Endodermal cell (in vitro differentiated cells): Measurements from ENCODE around the gene CLHC1. TPM values are rescaled to one million over a fixed set of nuclear protein-coding genes. Genes with fewer than 3 reads are reported as not detected.
A peak's percentile ranks its signal among the peaks of the same experiment; 100 is the strongest.

Experiments used
- DNase-seq: peaks from one replicate; pipeline ENCODE4 v3.0.0-alpha.2; 2017
- H3K27ac ChIP-seq: 2 replicates; pipeline ENCODE4 v1.5.1; 2013; ENCODE audit warnings: mild to moderate bottlenecking, low read depth, low read length, moderate library complexity
- H3K27me3 ChIP-seq: 2 replicates; pipeline ENCODE4 v1.6.1; 2013; ENCODE audit warnings: mild to moderate bottlenecking, low read length, moderate library complexity; ENCODE audit not compliant: insufficient read depth, control insufficient read depth, poor library complexity, severe bottlenecking
- H3K36me3 ChIP-seq: 2 replicates; pipeline ENCODE4 v1.7.0; 2013; ENCODE audit warnings: mild to moderate bottlenecking, low read length, moderate library complexity; ENCODE audit not compliant: control insufficient read depth, insufficient read depth
- H3K4me1 ChIP-seq: one replicate; pipeline ENCODE4 v1.7.0; 2013; ENCODE audit warnings: low read length; ENCODE audit not compliant: control insufficient read depth, insufficient read depth
- H3K4me3 ChIP-seq: 2 replicates; pipeline ENCODE4 v1.5.1; 2013; ENCODE audit warnings: mild to moderate bottlenecking, low read length, moderate library complexity
- H3K9ac ChIP-seq: 2 replicates; pipeline ENCODE4 v1.6.1; 2013; ENCODE audit warnings: mild to moderate bottlenecking, low read length, moderate library complexity; ENCODE audit not compliant: poor library complexity, severe bottlenecking; ENCODE audit errors: extremely low read depth
- H3K9me3 ChIP-seq: 2 replicates; pipeline ENCODE4 v1.6.1; 2013; ENCODE audit warnings: mild to moderate bottlenecking, low read length, moderate library complexity; ENCODE audit not compliant: control insufficient read depth
- H3K27ac Mint-ChIP-seq: 2 replicates; pipeline ENCODE4 v1.8.0; 2020; ENCODE audit warnings: mixed read lengths
- H3K27me3 Mint-ChIP-seq: 2 replicates; pipeline ENCODE4 v1.8.0; 2021; ENCODE audit warnings: mild to moderate bottlenecking, mixed read lengths; ENCODE audit not compliant: insufficient read depth
- H3K36me3 Mint-ChIP-seq: 2 replicates; pipeline ENCODE4 v1.8.0; 2020; ENCODE audit warnings: low read depth, mixed read lengths
- H3K4me1 Mint-ChIP-seq: 2 replicates; pipeline ENCODE4 v1.8.0; 2020; ENCODE audit warnings: mixed read lengths
- H3K4me3 Mint-ChIP-seq: 2 replicates; pipeline ENCODE4 v1.8.0; 2020; ENCODE audit warnings: mild to moderate bottlenecking, moderate library complexity, mixed read lengths
- H3K9me3 Mint-ChIP-seq: 2 replicates; pipeline ENCODE4 v1.8.0; 2020; ENCODE audit warnings: mild to moderate bottlenecking, mixed read lengths
- WGBS, 2 experiments: methylation state at CpG; one replicate each; pipeline versions ENCODE4 v1.1.5 to v1.1.7; 2013; ENCODE audit warnings: missing lambda C conversion rate in 2 of 2, mixed read lengths in 1 of 2; ENCODE audit not compliant: insufficient coverage in 1 of 2, insufficient read length in 1 of 2; 5-methylcytosine and 5-hydroxymethylcytosine counted together
- total RNA-seq, 2 donors: library from RNA; stranded (reverse); fragmentation: NEBNext Ultra II Directional in 1 of 2; extraction: Animal tissue kit (Norgen Biotek cat#: 25700) in 1 of 2; gene quantifications; 2 replicates in 1 of 2; 3 replicates in 1 of 2; pipeline ENCODE4 v1.2.1, GENCODE V29; 2021
- TF ChIP-seq, protein P1 (sequence below): fragments of 200-600 bp; sonication (generic); conservative IDR thresholded peaks from 2 replicates; pipeline ENCODE4 v1.5.0; 2021; ENCODE audit warnings: antibody characterized with exemption, mild to moderate bottlenecking

The CLHC1 gene
- total RNA-seq, 2 donors from 2014 or later, result 15.4 to 17.9 TPM

DNA sequence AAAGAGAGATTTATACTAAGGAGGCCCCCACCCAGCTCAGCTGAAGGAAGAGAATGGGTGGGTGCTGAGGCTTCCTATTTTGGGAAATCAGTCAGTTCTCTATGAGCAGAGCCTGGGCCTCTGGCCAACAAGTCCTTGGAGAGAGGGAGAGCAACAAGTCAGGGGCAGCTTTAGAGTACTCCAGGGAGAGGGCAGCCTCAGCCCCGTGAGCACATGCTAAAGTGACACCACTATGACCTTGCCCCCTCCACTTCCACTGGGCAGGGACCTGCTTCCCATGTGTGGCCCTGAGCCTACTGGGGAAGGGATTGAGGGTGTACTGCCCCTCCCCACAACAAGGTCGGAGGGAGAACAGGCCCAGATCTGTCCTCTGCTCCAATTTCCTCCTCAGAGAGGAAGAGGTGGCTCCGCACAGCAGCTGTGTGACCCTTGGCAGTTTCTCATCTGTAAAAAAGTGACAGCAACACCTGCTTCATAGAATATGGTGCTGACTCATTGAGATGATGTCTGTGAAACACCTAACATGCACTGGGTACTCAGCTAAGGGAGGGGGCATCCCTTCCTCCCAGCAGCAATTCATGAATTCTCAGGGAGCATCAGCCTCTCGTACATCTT lies 72.9 kb downstream of the CLHC1 start:
- no peak overlapping the region for H3K27ac Mint-ChIP-seq
- TF ChIP-seq, protein P1, sequence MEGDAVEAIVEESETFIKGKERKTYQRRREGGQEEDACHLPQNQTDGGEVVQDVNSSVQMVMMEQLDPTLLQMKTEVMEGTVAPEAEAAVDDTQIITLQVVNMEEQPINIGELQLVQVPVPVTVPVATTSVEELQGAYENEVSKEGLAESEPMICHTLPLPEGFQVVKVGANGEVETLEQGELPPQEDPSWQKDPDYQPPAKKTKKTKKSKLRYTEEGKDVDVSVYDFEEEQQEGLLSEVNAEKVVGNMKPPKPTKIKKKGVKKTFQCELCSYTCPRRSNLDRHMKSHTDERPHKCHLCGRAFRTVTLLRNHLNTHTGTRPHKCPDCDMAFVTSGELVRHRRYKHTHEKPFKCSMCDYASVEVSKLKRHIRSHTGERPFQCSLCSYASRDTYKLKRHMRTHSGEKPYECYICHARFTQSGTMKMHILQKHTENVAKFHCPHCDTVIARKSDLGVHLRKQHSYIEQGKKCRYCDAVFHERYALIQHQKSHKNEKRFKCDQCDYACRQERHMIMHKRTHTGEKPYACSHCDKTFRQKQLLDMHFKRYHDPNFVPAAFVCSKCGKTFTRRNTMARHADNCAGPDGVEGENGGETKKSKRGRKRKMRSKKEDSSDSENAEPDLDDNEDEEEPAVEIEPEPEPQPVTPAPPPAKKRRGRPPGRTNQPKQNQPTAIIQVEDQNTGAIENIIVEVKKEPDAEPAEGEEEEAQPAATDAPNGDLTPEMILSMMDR, result no peak
- Histone ChIP-seq H3K27me3 (no peaks in the 10 kb centered on the region), H3K4me3 (no peak overlapping the region), H3K27ac (no peak overlapping the region), H3K4me1 (peaks cover 19% of the 10 kb centered on the region), H3K9me3 (no peaks in the 10 kb centered on the region), H3K9ac (no peak overlapping the region), H3K36me3 (no peaks in the 10 kb centered on the region)
- peaks cover 6% of the 10 kb centered on the region for H3K27me3 Mint-ChIP-seq
- H3K36me3 Mint-ChIP-seq, result no peaks in the 10 kb centered on the region
- no peaks in the 10 kb centered on the region for H3K9me3 Mint-ChIP-seq
- 80 to 97% methylated on average over 2 to 4 of the region's 4 CpGs for WGBS, 2 experiments
- DNase-seq, result no peak
- peaks cover 62% of the 10 kb centered on the region for H3K4me1 Mint-ChIP-seq
- no peak overlapping the region for H3K4me3 Mint-ChIP-seq

DNA sequence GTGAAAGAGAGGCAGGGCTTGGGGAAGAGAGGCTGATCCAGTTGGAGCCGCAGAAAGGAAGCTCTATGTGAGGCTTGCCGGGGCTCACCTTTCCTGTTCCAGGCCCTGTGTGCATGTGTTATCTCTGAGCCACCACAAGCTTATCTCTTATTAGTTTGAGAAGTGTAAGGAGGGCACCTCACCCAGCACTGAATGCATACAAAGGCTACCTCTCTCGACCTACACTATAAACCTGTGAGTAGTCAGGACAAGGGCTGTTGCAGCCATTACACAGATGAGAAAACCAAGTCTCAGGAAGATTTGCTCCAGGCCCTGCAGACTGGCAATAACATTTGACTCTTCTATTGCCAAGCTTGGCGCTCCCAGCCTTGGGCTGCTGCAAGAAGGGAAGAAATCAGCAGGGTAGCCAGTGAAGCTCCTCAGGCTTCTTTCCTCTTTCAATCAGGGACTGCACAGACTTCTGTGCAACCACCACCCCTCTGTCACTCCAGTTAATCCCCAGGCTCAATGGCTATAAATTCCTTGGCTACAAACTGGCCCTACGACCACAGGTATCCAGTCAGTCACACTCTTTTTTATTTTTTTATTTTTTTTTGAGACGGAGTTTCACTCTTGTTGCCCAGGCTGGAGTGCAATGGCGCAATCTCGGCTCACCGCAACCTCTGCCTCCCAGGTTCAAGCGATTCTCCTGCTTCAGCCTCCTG lies 73.8 kb downstream of the CLHC1 start:
- Histone ChIP-seq H3K36me3 (no peaks in the 10 kb centered on the region), H3K4me3 (no peak overlapping the region), H3K4me1 (peaks cover 15% of the 10 kb centered on the region), H3K27ac (no peak overlapping the region), H3K27me3 (no peaks in the 10 kb centered on the region), H3K9ac (no peak overlapping the region), H3K9me3 (no peaks in the 10 kb centered on the region)
- Mint-ChIP-seq H3K27me3 (peaks cover 8% of the 10 kb centered on the region), H3K9me3 (no peaks in the 10 kb centered on the region), H3K4me3 (no peak overlapping the region), H3K36me3 (no peaks in the 10 kb centered on the region), H3K27ac (no peak overlapping the region), H3K4me1 (peaks cover 56% of the 10 kb centered on the region)
- DNase-seq, result peak; percentile 49
- 83 to 89% methylated on average over 4 to 10 of the region's 10 CpGs for WGBS, 2 experiments
- TF ChIP-seq, protein P1, result no peak

DNA sequence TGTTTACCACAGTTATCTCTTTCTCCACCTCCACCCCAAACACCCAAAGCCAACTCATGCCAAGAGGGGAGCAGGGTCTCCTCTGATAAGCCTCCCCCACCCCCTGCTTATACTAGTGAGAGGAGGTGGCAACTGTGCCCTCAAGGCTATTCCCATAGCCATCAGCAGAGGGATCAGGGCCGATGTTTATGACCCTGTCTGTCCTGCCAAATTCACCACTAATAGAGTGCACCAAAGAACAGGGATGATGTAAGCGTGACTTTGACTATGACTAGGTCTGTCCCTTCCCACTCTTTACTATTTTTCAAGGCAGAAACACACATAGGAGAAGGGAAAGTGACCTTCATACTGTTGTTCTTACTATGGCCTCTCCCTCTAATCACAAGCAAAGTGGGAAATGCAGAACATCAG lies 74.6 kb downstream of the CLHC1 start:
- no peaks in the 10 kb centered on the region for H3K36me3 Mint-ChIP-seq
- no peaks in the 10 kb centered on the region for H3K9me3 ChIP-seq
- H3K27ac ChIP-seq, result no peak overlapping the region
- H3K27ac Mint-ChIP-seq, result peak overlapping the region; percentile 45
- peaks cover 8% of the 10 kb centered on the region for H3K27me3 Mint-ChIP-seq
- no peaks in the 10 kb centered on the region for H3K9me3 Mint-ChIP-seq
- no peak overlapping the region for H3K4me3 Mint-ChIP-seq
- H3K4me1 Mint-ChIP-seq, result peaks cover 49% of the 10 kb centered on the region
- no peak overlapping the region for H3K9ac ChIP-seq
- H3K27me3 ChIP-seq, result no peaks in the 10 kb centered on the region
- WGBS, 2 experiments, result 89% methylated on average over 2 of the region's 2 CpGs; no CpG with 5 or more reads in 1 of the 2 experiments
- no peaks in the 10 kb centered on the region for H3K36me3 ChIP-seq
- no peak overlapping the region for H3K4me3 ChIP-seq
- peak; percentile 59 for DNase-seq
- H3K4me1 ChIP-seq, result peaks cover 15% of the 10 kb centered on the region
- TF ChIP-seq, protein P1, result peak; percentile 60
